GM12878 (cell line): ENCODE measurements around the gene DNAJC6. TPM values are rescaled to one million over a fixed set of nuclear protein-coding genes. Genes with fewer than 3 reads are reported as not detected.
A peak's percentile ranks its signal among the peaks of the same experiment; 100 is the strongest.

ENCODE experiments used
- ATAC-seq: fragments of 200-7000 bp; cut with Tn5 transposase; 3 replicates; pipeline ENCODE4 v1.9.1; 2020; ENCODE audit warnings: mild to moderate bottlenecking, moderate library complexity
- BruUV-seq: library from RNA; stranded (reverse); fragments of 400-500 nt; replicated peaks from 2 replicates; lab custom pipeline; 2021; lab: Mats Ljungman, UMichigan
- CTCF ChIA-PET: fragments of 300-600 bp; sonication (Branson Sonifier 250); formaldehyde crosslinking; extraction: SDS; loops from one replicate; lab custom pipeline; 2021; ENCODE audit warnings: inconsistent platforms; lab: Yijun Ruan, JAX
- POLR2A ChIA-PET: fragments of 350-600 bp; formaldehyde crosslinking; extraction: SDS; loops from one replicate; lab custom pipeline; 2021; ENCODE audit warnings: inconsistent platforms; lab: Charles Lee
- RAD21 ChIA-PET: fragments of 300-600 bp; sonication (Branson Sonifier 250); formaldehyde crosslinking; loops from one replicate; lab custom pipeline; 2023; ENCODE audit warnings: antibody characterized with exemption; ENCODE audit not compliant: unreplicated experiment; lab: Charles Lee
- SMC1A ChIA-PET: fragments of 300-600 bp; sonication (Branson Sonifier 250); formaldehyde crosslinking; loops from one replicate; lab custom pipeline; 2023; ENCODE audit not compliant: unreplicated experiment, uncharacterized antibody; lab: Charles Lee
- DNase-seq: peaks from one replicate; pipeline ENCODE4 v3.0.0-alpha.2; 2011; ENCODE audit warnings: low read depth, low spot score
- FAIRE-seq: peaks from 3 replicates; lab custom pipeline; 2011; peaks lifted over from hg19 to GRCh38; lab: Jason Lieb, UNC
- H2AFZ ChIP-seq: 2 replicates; pipeline ENCODE4 v1.6.0; 2011; ENCODE audit warnings: low read depth, low read length, control low read depth; ENCODE audit not compliant: control insufficient read depth
- H3K27ac ChIP-seq: 2 replicates; pipeline ENCODE4 v1.5.1; 2011; ENCODE audit warnings: control low read depth; ENCODE audit not compliant: control insufficient read depth, insufficient read depth
- H3K27me3 ChIP-seq, 2 experiments: replicated peaks in 1 of 2; 2 replicates each; pipeline versions ENCODE4 v1.6.0 to v1.6.1; 2011; ENCODE audit warnings: low read length in 1 of 2; ENCODE audit not compliant: control insufficient read depth in 2 of 2, insufficient read depth in 2 of 2
- H3K36me3 ChIP-seq, 2 experiments: 2 replicates each; pipeline ENCODE4 v1.5.1; 2011; ENCODE audit warnings: low read length in 1 of 2; ENCODE audit not compliant: control insufficient read depth in 2 of 2, insufficient read depth in 2 of 2
- H3K4me1 ChIP-seq: 2 replicates; pipeline ENCODE4 v1.6.1; 2011; ENCODE audit warnings: mild to moderate bottlenecking, low read length, moderate library complexity, mixed read lengths; ENCODE audit not compliant: control insufficient read depth, insufficient read depth
- H3K4me2 ChIP-seq: 2 replicates; pipeline ENCODE4 v1.6.0; 2011; ENCODE audit warnings: control low read depth; ENCODE audit not compliant: control insufficient read depth, insufficient read depth
- H3K4me3 ChIP-seq: fragments of 200-600 bp; sonication (generic); 2 replicates; pipeline ENCODE4 v1.5.1; 2016
- H3K79me2 ChIP-seq: 2 replicates; pipeline ENCODE4 v1.6.0; 2011; ENCODE audit warnings: low read length; ENCODE audit not compliant: control insufficient read depth, insufficient read depth
- H3K9ac ChIP-seq: 2 replicates; pipeline ENCODE4 v1.8.0; 2011; ENCODE audit warnings: low read length, control low read depth, mixed read lengths; ENCODE audit not compliant: control insufficient read depth, insufficient read depth
- H3K9me3 ChIP-seq: replicated peaks from 3 replicates; pipeline ENCODE4 v1.5.1; 2011; ENCODE audit warnings: mild to moderate bottlenecking, low read length; ENCODE audit not compliant: control insufficient read depth, insufficient read depth
- H4K20me1 ChIP-seq: 2 replicates; pipeline ENCODE4 v1.6.0; 2011; ENCODE audit not compliant: control insufficient read depth, insufficient read depth
- NR2F1 ChIP-seq: fragments of 450-650 bp; conservative IDR thresholded peaks from 2 replicates; pipeline ENCODE4 v1.6.1; 2017; ENCODE audit warnings: mild to moderate bottlenecking
- STAT1 ChIP-seq: fragments of 450-650 bp; conservative IDR thresholded peaks from 2 replicates; pipeline ENCODE4 v1.6.1; 2014; ENCODE audit warnings: antibody characterized with exemption, mild to moderate bottlenecking
- WGBS: methylation state at CpG from one replicate; pipeline ENCODE4 v1.1.6; 2016; ENCODE audit warnings: low lambda C conversion rate; ENCODE audit not compliant: insufficient replicate concordance, insufficient coverage; ENCODE audit errors: missing lambda C conversion rate; 5-methylcytosine and 5-hydroxymethylcytosine counted together
- in situ Hi-C: fragments of 300-500 bp; cut with MboI; formaldehyde crosslinking; loops from 9 replicates; pipeline ENCODE4 v1.14.3; 2018; ENCODE audit warnings: mixed read lengths
- intact Hi-C: fragments of 100-400 bp; cut with micrococcal nuclease; formaldehyde crosslinking; loops from one replicate; pipeline ENCODE4 v1.14.2; 2022; ENCODE audit not compliant: unreplicated experiment
- polyA plus RNA-seq, 11 experiments: library from polyadenylated mRNA; depleted of rRNA in 4 of 11; unstranded in 6 of 11; stranded (reverse) in 5 of 11; fragments of >200 nt; fragmentation: Nextera tagmentation in 4 of 11; fragmentation: Illumina TruSeq in 1 of 11; extraction: Ambion mirVana in 4 of 11; extraction: Trizol in 1 of 11; gene quantifications; 1 replicate in 1 of 11; 2 replicates in 10 of 11; pipeline versions ENCODE4 v1.2.1 to v1.2.3, GENCODE V29; 2011 to 2016; ENCODE audit warnings: inconsistent platforms in 2 of 11, missing spikeins in 2 of 11, low read depth in 1 of 11
- total RNA-seq, 4 experiments: library from RNA; depleted of rRNA in 3 of 4; stranded (reverse); fragments of >200 nt in 3 of 4; fragmentation: Illumina TruSeq in 1 of 4; extraction: Trizol in 1 of 4; gene quantifications; 2 replicates each; pipeline versions ENCODE4 v1.2.1 to v1.2.3, GENCODE V29; 2013 to 2021
- TF ChIP-seq, protein P1 (sequence below), 3 experiments: IDR thresholded peaks in 2 of 3; conservative IDR thresholded peaks in 1 of 3; 2 replicates each; pipeline ENCODE4 v1.5.1; 2011; ENCODE audit warnings: low read depth in 3 of 3, low read length in 3 of 3, mild to moderate bottlenecking in 3 of 3, control low read depth in 2 of 3, moderate library complexity in 2 of 3, inconsistent platforms in 1 of 3, mixed read lengths in 1 of 3; ENCODE audit not compliant: control insufficient read depth in 2 of 3, insufficient read depth in 1 of 3; ENCODE audit errors: extremely low read depth in 1 of 3
- TF ChIP-seq, protein P2 (sequence below): fragments of 150-350 bp; IDR thresholded peaks from 2 replicates; pipeline ENCODE4 v1.6.1; 2014; ENCODE audit warnings: mild to moderate bottlenecking, low read depth, low read length

DNAJC6 gene
- total and polyA plus RNA-seq, 10 of the 15 experiments (the other 5 are each of a cell fraction or from before 2014, with no cell fraction given): 0.08 to 4.3 (median 2.7) TPM

- Histone ChIP-seq H3K4me3 (no peak overlapping the region), H3K27me3 (no peaks in the 10 kb centered on the region), H3K9me3 (no peaks in the 10 kb centered on the region), H3K27ac (no peak overlapping the region), H3K79me2 (no peaks in the 10 kb centered on the region), H3K36me3 (no peaks in the 10 kb centered on the region), H2AFZ (no peak overlapping the region), H4K20me1 (no peaks in the 10 kb centered on the region), H3K9ac (no peak overlapping the region), H3K4me1 (no peaks in the 10 kb centered on the region), H3K4me2 (no peak overlapping the region)
- SMC1A ChIA-PET: interaction anchor here (1.0 to 1.6 kb wide), 3 partner anchors 9 to 201 kb away, joined by 3 to 5 read pairs (median 5); no protein-coding TSS in a partner anchor
- no TSS peak for BruUV-seq
- no peak for TF ChIP-seq STAT1
- POLR2A ChIA-PET: no interaction called here
- in situ Hi-C loops (no loop called here), intact Hi-C loops (loop anchor here (5.0 kb wide), 1 partner anchor 221 kb away; no protein-coding TSS in a partner anchor)
- CTCF ChIA-PET: interaction anchor here (1.0 to 2.9 kb wide), 6 partner anchors 10 to 242 kb away, joined by 3 to 18 read pairs (median 6); no protein-coding TSS in a partner anchor
- DNase-seq (no peak), FAIRE-seq (no peak), ATAC-seq (no peak)
- RAD21 ChIA-PET: interaction anchor here (1.1 to 2.3 kb wide), 3 partner anchors 38 to 242 kb away, joined by 4 to 8 read pairs (median 7); partner anchors contain the start of genes LEPR and LEPROT
These were observed 148.5 kb downstream of the DNAJC6 start for GRCh38 chr1:65457868-65458267.

GRCh38 chr1:65458730-65459396 is 149.5 kb downstream of the DNAJC6 start:
- Histone ChIP-seq H4K20me1 (no peaks in the 10 kb centered on the region), H3K9ac (no peak overlapping the region), H3K27me3 (no peaks in the 10 kb centered on the region), H3K4me1 (no peaks in the 10 kb centered on the region), H3K79me2 (no peaks in the 10 kb centered on the region), H3K4me3 (no peak overlapping the region), H3K36me3 (no peaks in the 10 kb centered on the region), H3K27ac (no peak overlapping the region), H2AFZ (peak overlapping the region; percentile 26; the same call in 1 of the 2 replicates), H3K9me3 (no peaks in the 10 kb centered on the region), H3K4me2 (no peak overlapping the region)
- ChIA-PET RAD21 (interaction anchor here (0.7 to 2.3 kb wide), 11 partner anchors 28 to 395 kb away, joined by 3 to 10 read pairs (median 5); partner anchors contain the start of genes LEPR and LEPROT), POLR2A (no interaction called here), SMC1A (interaction anchor here (0.6 to 1.9 kb wide), 17 partner anchors 10 to 230 kb away, joined by 3 to 19 read pairs (median 4); no protein-coding TSS in a partner anchor), CTCF (interaction anchor here (0.7 to 2.9 kb wide), 29 partner anchors 10 to 399 kb away, joined by 3 to 28 read pairs (median 4); partner anchors contain the start of genes LEPR and LEPROT)
- intact Hi-C loops: loop anchor here (5.0 kb wide), 1 partner anchor 222 kb away; no protein-coding TSS in a partner anchor
- ATAC-seq (no peak), FAIRE-seq (no peak), DNase-seq (no peak)
- peak; percentile 50; the same call in 1 of the 2 replicates for TF ChIP-seq NR2F1
- TF ChIP-seq, protein P1, sequence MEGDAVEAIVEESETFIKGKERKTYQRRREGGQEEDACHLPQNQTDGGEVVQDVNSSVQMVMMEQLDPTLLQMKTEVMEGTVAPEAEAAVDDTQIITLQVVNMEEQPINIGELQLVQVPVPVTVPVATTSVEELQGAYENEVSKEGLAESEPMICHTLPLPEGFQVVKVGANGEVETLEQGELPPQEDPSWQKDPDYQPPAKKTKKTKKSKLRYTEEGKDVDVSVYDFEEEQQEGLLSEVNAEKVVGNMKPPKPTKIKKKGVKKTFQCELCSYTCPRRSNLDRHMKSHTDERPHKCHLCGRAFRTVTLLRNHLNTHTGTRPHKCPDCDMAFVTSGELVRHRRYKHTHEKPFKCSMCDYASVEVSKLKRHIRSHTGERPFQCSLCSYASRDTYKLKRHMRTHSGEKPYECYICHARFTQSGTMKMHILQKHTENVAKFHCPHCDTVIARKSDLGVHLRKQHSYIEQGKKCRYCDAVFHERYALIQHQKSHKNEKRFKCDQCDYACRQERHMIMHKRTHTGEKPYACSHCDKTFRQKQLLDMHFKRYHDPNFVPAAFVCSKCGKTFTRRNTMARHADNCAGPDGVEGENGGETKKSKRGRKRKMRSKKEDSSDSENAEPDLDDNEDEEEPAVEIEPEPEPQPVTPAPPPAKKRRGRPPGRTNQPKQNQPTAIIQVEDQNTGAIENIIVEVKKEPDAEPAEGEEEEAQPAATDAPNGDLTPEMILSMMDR (IDR thresholded peaks at IDR 0.05 in 2 of 3, conservative IDR thresholded peaks at IDR 0.05 in 1 of 3; ENCODE audit: control insufficient read depth in 2 of 3, extremely low read depth in 1 of 3, insufficient read depth in 1 of 3, low read depth in 3 of 3, low read length in 3 of 3): no peak
- TF ChIP-seq, protein P2, sequence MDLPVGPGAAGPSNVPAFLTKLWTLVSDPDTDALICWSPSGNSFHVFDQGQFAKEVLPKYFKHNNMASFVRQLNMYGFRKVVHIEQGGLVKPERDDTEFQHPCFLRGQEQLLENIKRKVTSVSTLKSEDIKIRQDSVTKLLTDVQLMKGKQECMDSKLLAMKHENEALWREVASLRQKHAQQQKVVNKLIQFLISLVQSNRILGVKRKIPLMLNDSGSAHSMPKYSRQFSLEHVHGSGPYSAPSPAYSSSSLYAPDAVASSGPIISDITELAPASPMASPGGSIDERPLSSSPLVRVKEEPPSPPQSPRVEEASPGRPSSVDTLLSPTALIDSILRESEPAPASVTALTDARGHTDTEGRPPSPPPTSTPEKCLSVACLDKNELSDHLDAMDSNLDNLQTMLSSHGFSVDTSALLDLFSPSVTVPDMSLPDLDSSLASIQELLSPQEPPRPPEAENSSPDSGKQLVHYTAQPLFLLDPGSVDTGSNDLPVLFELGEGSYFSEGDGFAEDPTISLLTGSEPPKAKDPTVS: no peak
- in situ Hi-C loops: no loop called here
- no TSS peak for BruUV-seq
- WGBS: 50% methylated on average over 2 of the region's 2 CpGs
